ENCODE measurements around the gene MGAT4B. TPM values are rescaled to one million over a fixed set of nuclear protein-coding genes. Genes with fewer than 3 reads are reported as not detected.

MGAT4B gene
- 167 and 174 TPM in 2 replicates for total RNA-seq

DNA sequence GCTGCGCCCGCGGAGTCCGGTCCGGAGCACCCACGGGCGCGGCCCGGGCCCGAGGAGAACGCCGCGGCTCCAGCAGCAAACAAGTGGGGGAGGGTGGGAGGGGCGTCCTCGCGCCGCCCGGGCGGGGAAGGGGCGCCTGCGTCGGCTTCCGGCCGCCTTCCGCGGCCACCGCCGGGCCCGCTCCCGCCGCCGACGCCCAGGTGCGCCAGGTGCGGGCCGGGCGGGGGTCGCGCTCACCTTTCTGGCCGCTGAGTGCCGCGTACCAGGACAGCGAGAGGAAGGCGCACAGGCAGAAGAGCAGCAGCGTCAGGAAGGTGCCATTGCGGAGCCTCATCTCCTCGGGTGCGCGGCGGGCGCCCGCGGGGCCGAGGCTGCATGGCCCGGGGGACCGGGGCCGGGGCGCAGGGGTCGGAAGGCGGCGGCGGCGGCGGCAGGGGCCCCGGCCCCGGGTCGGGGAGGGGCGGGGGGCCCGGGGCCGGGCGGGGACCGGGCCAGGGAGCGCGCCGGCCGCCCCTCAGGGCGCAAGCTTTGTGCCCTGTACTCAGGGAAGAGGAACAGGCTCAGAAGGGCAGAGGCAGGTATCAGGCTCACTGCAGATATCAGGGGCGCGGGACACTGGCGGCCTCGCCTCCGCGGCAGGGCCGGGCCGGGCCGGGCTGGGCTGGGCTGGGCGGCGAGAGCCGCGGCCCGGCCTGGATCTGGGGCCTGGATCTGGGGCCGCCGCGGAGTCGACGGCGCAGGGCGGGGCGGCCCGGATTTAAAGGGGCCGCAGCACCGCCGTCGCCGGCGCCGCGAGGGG is at the start of gene MGAT4B:
TSS of gene MGAT4B (minus strand) at position 617 of the 799 bp plus-strand sequence. CDS start at position 334, 283 bp downstream.

DNA sequence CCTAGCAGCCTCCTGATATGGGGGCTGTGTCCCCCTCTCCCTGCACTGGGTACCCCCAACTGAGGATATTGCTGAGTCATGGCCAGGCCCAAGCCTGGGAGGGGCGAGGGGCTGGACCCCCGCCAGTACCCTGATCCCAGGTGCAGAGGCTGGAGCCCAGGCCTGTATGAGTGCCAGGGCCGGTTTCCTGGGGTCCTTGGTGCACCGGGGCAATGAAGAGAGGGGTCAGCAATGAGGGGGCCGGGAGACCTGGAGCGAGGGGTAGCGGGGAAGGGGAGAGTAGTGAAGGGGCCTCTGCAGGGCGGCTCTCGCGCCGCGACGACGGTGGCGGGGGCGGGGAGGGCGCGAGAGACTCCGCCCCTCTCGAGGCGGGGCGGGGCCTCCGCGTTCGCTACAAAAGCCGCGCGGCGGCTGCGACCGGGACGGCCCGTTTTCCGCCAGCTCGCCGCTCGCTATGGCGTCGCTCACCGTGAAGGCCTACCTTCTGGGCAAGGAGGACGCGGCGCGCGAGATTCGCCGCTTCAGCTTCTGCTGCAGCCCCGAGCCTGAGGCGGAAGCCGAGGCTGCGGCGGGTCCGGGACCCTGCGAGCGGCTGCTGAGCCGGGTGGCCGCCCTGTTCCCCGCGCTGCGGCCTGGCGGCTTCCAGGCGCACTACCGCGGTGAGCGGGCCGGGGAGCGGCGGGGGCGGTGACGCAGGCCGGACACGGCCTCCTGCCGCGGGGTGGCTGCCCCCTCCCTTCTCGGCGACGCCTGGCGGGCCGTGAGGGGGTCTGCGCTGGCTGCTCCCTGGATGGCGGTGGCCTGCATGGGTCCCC is 14.0 kb upstream of the MGAT4B start, which contains the start of gene SQSTM1:
TSS of gene SQSTM1 (plus strand) at position 423 of the 815 bp plus-strand sequence. CDS start at position 455, 32 bp downstream.

DNA sequence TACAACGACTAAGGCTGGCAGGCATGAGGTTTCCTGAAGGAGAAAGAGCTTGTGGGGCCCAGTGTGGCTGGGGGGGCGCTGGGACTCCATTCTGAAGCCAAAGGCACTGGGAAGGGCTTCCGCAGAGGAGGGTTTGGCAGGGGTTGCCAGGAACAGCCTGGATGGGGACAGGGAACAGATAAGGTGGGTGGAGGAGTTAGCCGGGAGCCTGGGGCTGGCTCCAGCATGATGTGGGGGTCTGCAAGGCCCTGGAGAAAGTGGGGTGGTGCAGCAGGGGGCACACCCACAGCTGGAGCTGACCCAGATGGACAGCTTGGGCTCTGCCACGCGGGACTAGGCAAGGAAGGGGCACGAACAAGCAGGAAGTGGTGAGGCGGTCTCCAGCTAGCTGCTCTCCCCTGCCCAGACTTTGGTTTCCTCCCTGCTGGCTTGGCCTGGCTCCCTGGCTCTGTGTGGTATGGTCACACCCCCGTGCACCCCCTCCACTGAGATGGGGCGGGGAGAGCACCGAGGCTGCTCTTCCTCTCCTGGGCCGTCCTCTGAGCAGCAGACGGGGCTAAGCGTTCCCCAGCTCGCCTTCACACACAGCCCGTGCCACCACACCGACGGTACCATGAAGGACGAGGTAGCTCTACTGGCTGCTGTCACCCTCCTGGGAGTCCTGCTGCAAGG is 13.1 kb downstream of the MGAT4B start, which contains the start of gene LTC4S:
TSS of gene LTC4S (plus strand) at position 519 of the 672 bp plus-strand sequence. CDS start at position 614, 95 bp downstream.

Small RNA genes within 50 kb of the gene (small RNA-seq; reads per million reads assigned to genes)
- 0.40 reads per million, percentile 21 among the genes with 10 or more reads in this experiment for gene MIR1229
- gene RF00019: not detected

Other genes with a start within 250 kb of the MGAT4B start
- 442 and 529 TPM in 2 replicates for gene HNRNPH1, start 183.2 kb downstream of the MGAT4B start, total RNA-seq
- not detected in 2 replicates for gene CBY3, start 125.8 kb downstream of the MGAT4B start, total RNA-seq
- 651 and 801 TPM in 2 replicates for gene CANX, start 107.9 kb downstream of the MGAT4B start, total RNA-seq
- 14.7 and 15.2 TPM in 2 replicates for gene MAML1, start 74.0 kb downstream of the MGAT4B start, total RNA-seq
- 0.57 and 1.3 TPM in 2 replicates for gene LTC4S, start 12.9 kb downstream of the MGAT4B start, total RNA-seq
- gene SQSTM1, start 14.0 kb upstream of the MGAT4B start, total RNA-seq: 470 and 485 TPM in 2 replicates
- 7.5 and 12.1 TPM in 2 replicates for gene MRNIP, start 52.0 kb upstream of the MGAT4B start, total RNA-seq
- 94.7 and 101 TPM in 2 replicates for gene TBC1D9B, start 101.0 kb upstream of the MGAT4B start, total RNA-seq